ENCODE data around the gene MFSD11. TPM values are rescaled to one million over a fixed set of nuclear protein-coding genes. Genes with fewer than 3 reads are reported as not detected.
"Not testable (repeated sequence)": the region's sequence is repeated elsewhere in the genome, so short reads cannot be mapped to it uniquely, and the experiment has no call there.

The MFSD11 gene
- total and polyA plus RNA-seq, 10 donors, result 6.9 to 45.4 (median 31.7) TPM

- no peaks in the 10 kb centered on the region for H3K27me3 ChIP-seq (replicated peaks in 1 of 7)
- intact Hi-C loops (cut with DNase I; ENCODE audit: low total_unique reads), result no loop called here
- no peaks in the 10 kb centered on the region for H3K9me3 ChIP-seq
- H3K4me1 ChIP-seq, result no peaks in the 10 kb centered on the region
- no peak overlapping the region for H3K27ac ChIP-seq
- WGBS, 5 donors, result 91 to 96% (median 93%) methylated on average over 5 of the region's 5 CpGs
- H3K36me3 ChIP-seq, result no peaks in the 10 kb centered on the region
- DNase-seq, result no peak
- no peak overlapping the region for H3K4me3 ChIP-seq
- no peak for TF ChIP-seq POLR2AphosphoS5 (IDR thresholded peaks at IDR 0.05)
- TF ChIP-seq CTCF (IDR thresholded peaks at IDR 0.05 in 8 of 11, conservative IDR thresholded peaks at IDR 0.05 in 3 of 11), result no peak
- TF ChIP-seq POLR2A (IDR thresholded peaks at IDR 0.05), result no peak
These were observed 63.8 kb downstream of the MFSD11 start for GRCh38 chr17:76801706-76802105.

- WGBS, 5 donors, result 89 to 95% (median 91%) methylated on average over 9 of the region's 9 CpGs
- TF ChIP-seq CTCF (IDR thresholded peaks at IDR 0.05 in 8 of 11, conservative IDR thresholded peaks at IDR 0.05 in 3 of 11), result no peak
- no peak for TF ChIP-seq POLR2AphosphoS5 (IDR thresholded peaks at IDR 0.05)
- TF ChIP-seq POLR2A (IDR thresholded peaks at IDR 0.05), result no peak
These were observed 67.4 kb downstream of the MFSD11 start for GRCh38 chr17:76805319-76805718.

GRCh38 chr17:76806151-76806550 is 68.2 kb downstream of the MFSD11 start:
- H3K27ac ChIP-seq; H3K4me3 ChIP-seq; DNase-seq; H3K9me3 ChIP-seq; H3K4me1 ChIP-seq; H3K27me3 ChIP-seq (replicated peaks in 1 of 7); intact Hi-C loops (cut with DNase I; ENCODE audit: low total_unique reads); H3K36me3 ChIP-seq: not testable (repeated sequence)
- 88 to 95% (median 92%) methylated on average over 6 to 32 of the region's 32 CpGs for WGBS, 5 donors

More at GRCh38 chr17:76805319-76805718, 67.4 kb downstream of the MFSD11 start:
- Histone ChIP-seq H3K27me3 (replicated peaks in 1 of 7) (no peaks in the 10 kb centered on the region), H3K36me3 (no peaks in the 10 kb centered on the region), H3K9me3 (no peaks in the 10 kb centered on the region), H3K4me3 (no peak overlapping the region), H3K27ac (no peak overlapping the region), H3K4me1 (no peaks in the 10 kb centered on the region)
- intact Hi-C loops (cut with DNase I; ENCODE audit: low total_unique reads), result no loop called here
- no peak for DNase-seq

- 89 to 96% (median 94%) methylated on average over 4 of the region's 4 CpGs for WGBS, 5 donors
- DNase-seq; H3K27ac ChIP-seq; intact Hi-C loops (cut with DNase I; ENCODE audit: low total_unique reads); H3K9me3 ChIP-seq; H3K27me3 ChIP-seq (replicated peaks in 1 of 7); H3K36me3 ChIP-seq; H3K4me1 ChIP-seq; H3K4me3 ChIP-seq: not testable (repeated sequence)
These were observed 68.8 kb downstream of the MFSD11 start for GRCh38 chr17:76806767-76807166.

GRCh38 chr17:76808326-76808725 is 70.4 kb downstream of the MFSD11 start:
- intact Hi-C loops (cut with DNase I; ENCODE audit: low total_unique reads), result no loop called here
- H3K36me3 ChIP-seq, result no peaks in the 10 kb centered on the region
- H3K4me1 ChIP-seq, result no peaks in the 10 kb centered on the region

More at GRCh38 chr17:76808326-76808725, 70.4 kb downstream of the MFSD11 start:
- DNase-seq, result no peak
- Histone ChIP-seq H3K4me3 (no peak overlapping the region), H3K27ac (no peak overlapping the region), H3K27me3 (replicated peaks in 1 of 7) (no peaks in the 10 kb centered on the region), H3K9me3 (no peaks in the 10 kb centered on the region)
- 93 to 97% (median 94%) methylated on average over 4 of the region's 4 CpGs for WGBS, 5 donors
- TF ChIP-seq CTCF (IDR thresholded peaks at IDR 0.05 in 8 of 11, conservative IDR thresholded peaks at IDR 0.05 in 3 of 11) (no peak), POLR2AphosphoS5 (IDR thresholded peaks at IDR 0.05) (no peak), POLR2A (IDR thresholded peaks at IDR 0.05) (no peak)

Measured in spleen (tissue), 11 donors.